Measurements from ENCODE around the gene COX20.
A peak's percentile ranks its signal among the peaks of the same experiment; 100 is the strongest.

Gene COX20

DNA sequence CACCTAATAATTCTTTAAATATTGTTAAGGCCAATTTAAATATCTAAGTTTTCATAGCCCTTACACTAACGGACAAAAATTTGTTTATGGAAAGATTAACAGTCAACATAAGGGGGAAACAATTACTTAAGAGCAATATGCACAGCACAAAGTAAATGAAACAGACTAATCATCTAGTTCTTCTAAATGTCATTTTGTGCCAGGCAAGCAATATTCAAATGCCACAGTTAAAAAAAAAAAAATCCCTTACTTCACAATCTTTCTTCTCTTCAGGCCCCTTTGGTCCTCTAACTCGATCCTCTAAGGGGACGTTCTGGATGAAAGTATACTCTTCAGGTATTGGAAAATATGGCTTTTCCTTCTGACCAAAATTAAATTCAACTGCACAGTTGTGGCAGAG lies 22.3 kb downstream of the COX20 start:
- H3K4me3 ChIP-seq (ENCODE audit: low read depth, low read length, poor library complexity, severe bottlenecking), result no peak overlapping the region
- H3K9me3 ChIP-seq (ENCODE audit: low read length), result no peaks in the 10 kb centered on the region
- H2AFZ ChIP-seq (ENCODE audit: low read length), result no peak overlapping the region
- peaks cover 66% of the 10 kb centered on the region for H3K79me2 ChIP-seq (ENCODE audit: insufficient read depth, low read length)
- peaks cover 30% of the 10 kb centered on the region for H3K4me1 ChIP-seq (ENCODE audit: insufficient read depth, low read length, severe bottlenecking)
- no peaks in the 10 kb centered on the region; the same call in 1 of the 2 replicates for H3F3A ChIP-seq (ENCODE audit: insufficient read depth, low read length)
- no peaks in the 10 kb centered on the region for H3K27me3 ChIP-seq (ENCODE audit: insufficient read depth, low read length)
- peaks cover 100% of the 10 kb centered on the region for H3K36me3 ChIP-seq (ENCODE audit: insufficient read depth, low read length)
- no peak overlapping the region for H3K9ac ChIP-seq (ENCODE audit: low read length)
- no peak overlapping the region for H3K4me2 ChIP-seq (ENCODE audit: low read length)
- no peak overlapping the region for H3K27ac ChIP-seq (ENCODE audit: low read depth, low read length, poor library complexity, severe bottlenecking)
- TF ChIP-seq, protein P1, sequence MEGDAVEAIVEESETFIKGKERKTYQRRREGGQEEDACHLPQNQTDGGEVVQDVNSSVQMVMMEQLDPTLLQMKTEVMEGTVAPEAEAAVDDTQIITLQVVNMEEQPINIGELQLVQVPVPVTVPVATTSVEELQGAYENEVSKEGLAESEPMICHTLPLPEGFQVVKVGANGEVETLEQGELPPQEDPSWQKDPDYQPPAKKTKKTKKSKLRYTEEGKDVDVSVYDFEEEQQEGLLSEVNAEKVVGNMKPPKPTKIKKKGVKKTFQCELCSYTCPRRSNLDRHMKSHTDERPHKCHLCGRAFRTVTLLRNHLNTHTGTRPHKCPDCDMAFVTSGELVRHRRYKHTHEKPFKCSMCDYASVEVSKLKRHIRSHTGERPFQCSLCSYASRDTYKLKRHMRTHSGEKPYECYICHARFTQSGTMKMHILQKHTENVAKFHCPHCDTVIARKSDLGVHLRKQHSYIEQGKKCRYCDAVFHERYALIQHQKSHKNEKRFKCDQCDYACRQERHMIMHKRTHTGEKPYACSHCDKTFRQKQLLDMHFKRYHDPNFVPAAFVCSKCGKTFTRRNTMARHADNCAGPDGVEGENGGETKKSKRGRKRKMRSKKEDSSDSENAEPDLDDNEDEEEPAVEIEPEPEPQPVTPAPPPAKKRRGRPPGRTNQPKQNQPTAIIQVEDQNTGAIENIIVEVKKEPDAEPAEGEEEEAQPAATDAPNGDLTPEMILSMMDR (IDR thresholded peaks at IDR 0.05; ENCODE audit: low read length), result no peak
- TF ChIP-seq EZH2 (IDR thresholded peaks at IDR 0.05; ENCODE audit: borderline replicate concordance, low read length), result no peak
- H4K20me1 ChIP-seq (ENCODE audit: insufficient read depth, low read length), result peaks cover 21% of the 10 kb centered on the region; the same call in 1 of the 2 replicates
- H3K9me2 ChIP-seq (ENCODE audit: low read depth, low read length), result no peaks in the 10 kb centered on the region

DNA sequence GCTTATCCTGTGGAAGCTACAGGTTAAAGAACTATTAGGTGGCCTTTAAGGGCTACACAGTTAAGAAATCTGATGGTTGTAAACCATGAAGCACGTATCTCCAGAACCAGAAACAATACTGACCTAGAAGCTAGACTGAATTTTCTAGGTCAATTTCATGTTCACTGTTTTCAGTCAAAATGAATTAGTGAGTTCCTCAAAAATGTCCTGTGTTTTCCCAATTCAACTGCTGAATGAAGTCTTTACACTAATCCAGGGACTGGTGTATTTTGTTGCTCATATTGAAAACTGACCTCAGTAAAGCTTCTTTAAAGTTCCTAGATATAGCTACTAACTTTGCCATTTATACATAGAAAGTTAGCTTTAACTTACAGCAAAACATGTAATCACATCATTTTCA lies 22.9 kb downstream of the COX20 start:
- Histone ChIP-seq H3K4me1 (ENCODE audit: insufficient read depth, low read length, severe bottlenecking) (peaks cover 30% of the 10 kb centered on the region), H3K4me3 (ENCODE audit: low read depth, low read length, poor library complexity, severe bottlenecking) (no peak overlapping the region), H3K79me2 (ENCODE audit: insufficient read depth, low read length) (peaks cover 67% of the 10 kb centered on the region), H3K27ac (ENCODE audit: low read depth, low read length, poor library complexity, severe bottlenecking) (no peak overlapping the region), H3K9ac (ENCODE audit: low read length) (no peak overlapping the region), H2AFZ (ENCODE audit: low read length) (no peak overlapping the region), H3K4me2 (ENCODE audit: low read length) (no peak overlapping the region), H3K27me3 (ENCODE audit: insufficient read depth, low read length) (no peaks in the 10 kb centered on the region), H4K20me1 (ENCODE audit: insufficient read depth, low read length) (peaks cover 21% of the 10 kb centered on the region; the same call in 1 of the 2 replicates), H3K9me2 (ENCODE audit: low read depth, low read length) (no peaks in the 10 kb centered on the region), H3K36me3 (ENCODE audit: insufficient read depth, low read length) (peaks cover 95% of the 10 kb centered on the region), H3K9me3 (ENCODE audit: low read length) (no peaks in the 10 kb centered on the region), H3F3A (ENCODE audit: insufficient read depth, low read length) (no peaks in the 10 kb centered on the region; the same call in 1 of the 2 replicates)
- no peak for TF ChIP-seq EZH2 (IDR thresholded peaks at IDR 0.05; ENCODE audit: borderline replicate concordance, low read length)
- TF ChIP-seq, protein P1 (IDR thresholded peaks at IDR 0.05; ENCODE audit: low read length), result no peak

DNA sequence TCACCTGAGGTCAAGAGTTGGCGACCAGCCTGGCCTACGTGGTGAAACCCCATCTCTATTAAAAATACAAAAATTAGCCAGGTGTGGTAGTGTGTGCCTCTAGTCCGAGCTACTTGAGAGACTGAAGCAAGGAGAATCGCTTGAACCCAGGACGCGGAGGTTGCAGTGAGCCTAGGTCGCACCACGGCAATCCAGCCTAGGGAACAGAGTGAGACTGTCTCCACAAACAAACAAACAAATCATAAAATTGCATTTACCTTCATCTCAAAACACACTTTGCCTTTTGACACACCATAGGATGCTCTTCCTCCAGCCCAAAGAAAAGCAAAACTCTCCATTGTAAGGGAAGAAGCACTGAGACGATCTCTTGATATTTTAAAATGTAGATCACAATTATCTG lies 24.6 kb downstream of the COX20 start:
- H3K4me3 ChIP-seq (ENCODE audit: low read depth, low read length, poor library complexity, severe bottlenecking), result peak overlapping the region; percentile 86
- no peaks in the 10 kb centered on the region; the same call in 1 of the 2 replicates for H3F3A ChIP-seq (ENCODE audit: insufficient read depth, low read length)
- peaks cover 86% of the 10 kb centered on the region for H3K36me3 ChIP-seq (ENCODE audit: insufficient read depth, low read length)
- no peak for TF ChIP-seq EZH2 (IDR thresholded peaks at IDR 0.05; ENCODE audit: borderline replicate concordance, low read length)
- peaks cover 71% of the 10 kb centered on the region for H3K79me2 ChIP-seq (ENCODE audit: insufficient read depth, low read length)
- H2AFZ ChIP-seq (ENCODE audit: low read length), result no peak overlapping the region
- no peak overlapping the region for H3K27ac ChIP-seq (ENCODE audit: low read depth, low read length, poor library complexity, severe bottlenecking)
- no peaks in the 10 kb centered on the region for H3K9me3 ChIP-seq (ENCODE audit: low read length)
- H4K20me1 ChIP-seq (ENCODE audit: insufficient read depth, low read length), result peaks cover 21% of the 10 kb centered on the region; the same call in 1 of the 2 replicates
- no peak overlapping the region for H3K9ac ChIP-seq (ENCODE audit: low read length)
- peak overlapping the region; percentile 71 for H3K4me2 ChIP-seq (ENCODE audit: low read length)
- no peaks in the 10 kb centered on the region for H3K27me3 ChIP-seq (ENCODE audit: insufficient read depth, low read length)
- no peaks in the 10 kb centered on the region for H3K9me2 ChIP-seq (ENCODE audit: low read depth, low read length)
- peaks cover 33% of the 10 kb centered on the region for H3K4me1 ChIP-seq (ENCODE audit: insufficient read depth, low read length, severe bottlenecking)
